ENCODE data around the gene HERPUD1.
"Not testable (repeated sequence)": the region's sequence is repeated elsewhere in the genome, so short reads cannot be mapped to it uniquely, and the experiment has no call there.

The HERPUD1 gene

DNA sequence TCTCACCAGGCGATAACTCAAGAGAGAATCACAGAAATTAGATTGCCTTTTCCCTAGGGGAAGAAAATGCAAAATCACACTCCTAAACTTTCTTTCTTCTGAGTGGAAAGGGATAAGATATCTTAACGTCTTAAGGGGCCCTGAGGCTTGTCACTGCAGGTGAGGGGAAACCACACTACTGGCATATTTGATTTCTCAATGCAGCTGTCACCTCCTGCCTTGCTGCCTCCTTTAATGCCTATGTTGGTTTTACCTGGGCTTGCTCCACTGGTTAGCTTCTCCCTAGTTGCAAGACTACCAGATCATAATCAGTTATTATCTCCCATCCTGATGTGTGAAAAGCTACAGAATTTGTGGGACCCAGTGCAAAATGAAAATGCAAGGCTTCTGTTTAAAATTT is 4.5 kb upstream of the HERPUD1 start:
- Histone ChIP-seq H3K9ac (ENCODE audit: low read length) (no peak overlapping the region), H3K27me3 (replicated peaks; ENCODE audit: control insufficient read depth, insufficient read depth, low read length) (no peaks in the 10 kb centered on the region), H3K4me1 (ENCODE audit: control insufficient read depth, insufficient read depth, low read length) (peaks cover 8% of the 10 kb centered on the region), H3K9me3 (ENCODE audit: control insufficient read depth, low read length) (no peaks in the 10 kb centered on the region), H3K36me3 (ENCODE audit: control insufficient read depth, insufficient read depth, low read length, severe bottlenecking) (no peaks in the 10 kb centered on the region), H3K4me3 (ENCODE audit: low read length) (no peak overlapping the region)
- no peak for DNase-seq (ENCODE audit: low read depth)

DNA sequence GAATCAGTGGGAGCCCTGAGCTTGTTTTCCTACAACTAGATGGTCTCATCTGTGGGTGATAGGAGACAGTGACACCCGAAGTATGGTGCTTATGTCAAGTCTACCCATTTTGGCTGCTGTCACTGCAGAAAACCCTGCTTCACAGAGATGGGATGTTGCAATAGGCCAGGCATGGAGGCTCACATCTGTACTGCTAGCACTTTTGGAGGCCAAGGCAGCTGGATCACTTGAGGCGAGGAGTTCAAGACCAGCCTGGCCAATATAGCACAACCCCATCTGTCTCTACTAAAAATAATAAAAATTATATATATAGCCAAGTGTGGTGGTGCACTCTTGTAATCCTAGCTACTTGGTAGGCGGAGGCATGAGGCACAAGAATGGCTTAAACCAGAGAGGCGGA is 2.3 kb upstream of the HERPUD1 start:
- H3K9ac ChIP-seq (ENCODE audit: low read length): no peak overlapping the region
- peaks cover 9% of the 10 kb centered on the region for H3K4me1 ChIP-seq (ENCODE audit: control insufficient read depth, insufficient read depth, low read length)
- no peak overlapping the region for H3K4me3 ChIP-seq (ENCODE audit: low read length)
- no peak for DNase-seq (ENCODE audit: low read depth)
- no peaks in the 10 kb centered on the region for H3K27me3 ChIP-seq (replicated peaks; ENCODE audit: control insufficient read depth, insufficient read depth, low read length)
- no peaks in the 10 kb centered on the region for H3K9me3 ChIP-seq (ENCODE audit: control insufficient read depth, low read length)
- no peaks in the 10 kb centered on the region for H3K36me3 ChIP-seq (ENCODE audit: control insufficient read depth, insufficient read depth, low read length, severe bottlenecking)

DNA sequence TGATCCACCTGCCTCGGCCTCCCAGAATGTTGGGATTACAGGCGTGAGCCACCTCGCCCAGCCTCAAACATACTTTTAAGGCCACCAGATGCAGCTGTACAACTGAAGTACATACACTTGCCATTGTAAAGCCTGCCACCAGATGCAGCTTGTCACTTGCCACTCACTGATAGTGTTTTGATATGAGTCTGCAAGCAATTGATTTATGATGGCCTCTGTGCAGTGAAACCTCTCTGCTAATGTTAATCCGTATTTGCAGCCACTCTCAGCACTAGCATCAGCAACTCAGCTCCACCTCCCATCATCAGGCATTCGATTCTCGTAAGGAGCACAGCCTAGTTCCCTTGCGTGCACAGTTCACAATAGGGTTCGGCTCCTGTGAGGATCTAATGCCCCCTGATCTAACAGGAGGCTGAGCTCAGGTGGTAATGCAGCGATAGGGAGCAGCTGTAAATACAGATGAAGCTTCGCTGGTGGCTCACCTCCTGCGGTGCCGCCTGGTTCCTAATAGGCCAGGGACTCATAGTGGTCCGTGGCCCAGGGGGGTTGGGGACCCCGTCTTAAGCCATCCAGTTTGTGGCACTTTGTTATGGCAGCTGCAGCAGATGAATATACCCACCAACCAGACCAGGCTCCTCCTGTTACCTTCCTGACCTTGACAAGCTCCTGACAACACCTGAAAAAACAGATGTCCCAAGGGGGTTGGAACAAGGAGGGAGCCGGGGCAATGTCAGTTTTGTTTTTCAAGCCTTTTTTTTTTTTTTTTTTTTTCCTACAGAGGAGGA is 1.3 kb upstream of the HERPUD1 start:
- Histone ChIP-seq H3K4me3 (ENCODE audit: low read length) (no peak overlapping the region), H3K9ac (ENCODE audit: low read length) (no peak overlapping the region), H3K9me3 (ENCODE audit: control insufficient read depth, low read length) (no peaks in the 10 kb centered on the region), H3K36me3 (ENCODE audit: control insufficient read depth, insufficient read depth, low read length, severe bottlenecking) (peaks cover 8% of the 10 kb centered on the region), H3K27me3 (replicated peaks; ENCODE audit: control insufficient read depth, insufficient read depth, low read length) (no peaks in the 10 kb centered on the region), H3K4me1 (ENCODE audit: control insufficient read depth, insufficient read depth, low read length) (peaks cover 19% of the 10 kb centered on the region)
- DNase-seq (ENCODE audit: low read depth): no peak

DNA sequence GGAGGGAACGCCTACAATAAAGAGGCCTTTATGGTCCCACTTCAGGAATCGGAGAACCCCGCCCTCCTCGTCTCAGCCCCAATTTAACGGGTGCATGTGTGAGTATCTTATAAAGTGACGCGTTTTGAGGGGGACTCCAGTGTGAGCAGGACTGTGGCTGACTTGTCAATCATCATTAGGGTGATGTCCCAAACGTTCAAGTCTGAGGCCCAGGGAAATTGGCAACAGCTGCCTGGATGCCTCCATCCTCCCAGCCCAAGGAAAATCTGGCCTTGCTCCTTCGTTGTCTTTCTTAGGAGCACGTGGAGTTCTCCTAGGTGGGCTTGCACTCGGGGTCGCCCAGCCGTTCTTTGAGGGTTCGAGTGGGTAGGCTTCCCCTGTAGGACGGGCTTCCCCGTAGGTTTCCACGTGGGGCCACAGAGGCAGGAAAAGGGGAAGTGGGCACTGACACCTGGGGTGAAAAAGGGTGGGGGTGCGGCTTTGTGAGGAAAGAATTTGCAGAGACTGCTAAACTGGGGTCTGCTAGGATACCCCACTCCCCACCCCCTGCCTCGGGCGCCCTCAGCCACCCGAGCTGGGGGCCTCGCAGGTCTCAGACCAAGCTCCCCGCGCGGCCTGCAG is 561 bp upstream of the HERPUD1 start:
- Histone ChIP-seq H3K27me3 (replicated peaks; ENCODE audit: control insufficient read depth, insufficient read depth, low read length) (no peaks in the 10 kb centered on the region), H3K9ac (ENCODE audit: low read length) (peak overlapping the region; percentile 100), H3K36me3 (ENCODE audit: control insufficient read depth, insufficient read depth, low read length, severe bottlenecking) (peaks cover 15% of the 10 kb centered on the region), H3K9me3 (ENCODE audit: control insufficient read depth, low read length) (no peaks in the 10 kb centered on the region), H3K4me3 (ENCODE audit: low read length) (peak overlapping the region; percentile 94), H3K4me1 (ENCODE audit: control insufficient read depth, insufficient read depth, low read length) (peaks cover 26% of the 10 kb centered on the region)
- DNase-seq (ENCODE audit: low read depth): no peak

DNA sequence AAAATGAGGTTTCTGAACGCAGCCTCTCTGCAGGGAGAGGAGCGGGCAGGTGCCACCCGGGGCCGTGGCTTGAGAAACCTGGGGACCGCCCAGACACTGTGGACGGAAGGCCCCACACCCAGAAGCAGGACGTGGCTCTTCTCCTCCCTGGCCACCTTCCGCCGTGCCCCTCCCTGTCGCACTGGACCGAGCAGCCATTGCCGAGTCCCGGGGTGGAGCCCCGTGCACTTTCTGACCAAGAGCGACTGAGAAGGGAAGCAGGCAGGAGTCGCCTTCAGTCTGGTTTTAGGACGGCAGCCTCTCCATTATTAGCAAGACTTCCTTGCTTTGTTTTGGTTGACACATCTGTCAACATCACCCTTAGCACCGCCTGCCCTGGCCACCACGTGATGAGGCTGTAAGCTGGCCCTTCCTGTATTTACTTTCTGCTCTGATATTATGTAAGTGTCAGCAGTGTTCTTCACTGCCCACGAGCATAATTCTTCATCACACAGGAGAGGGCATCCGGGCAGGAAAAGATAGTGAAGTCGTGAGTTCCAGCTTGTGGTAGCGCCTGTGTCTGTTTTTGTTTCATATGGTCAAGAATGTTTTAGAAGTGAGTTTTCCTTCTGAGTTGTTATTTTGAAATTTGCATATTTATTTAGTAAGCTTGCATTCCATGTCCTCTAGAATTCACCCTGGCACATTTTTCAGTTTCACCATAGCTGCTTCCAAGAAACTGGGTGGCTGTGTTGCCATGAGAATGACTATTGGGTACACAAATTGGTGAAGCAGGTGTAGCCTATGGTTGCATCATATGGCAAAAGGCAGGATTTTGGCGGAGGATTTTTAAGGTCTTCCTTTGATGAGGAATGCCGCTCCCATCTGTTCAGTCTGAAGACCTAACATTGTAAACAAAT is 1.0 kb downstream of the HERPUD1 start:
- Histone ChIP-seq H3K4me3 (ENCODE audit: low read length) (peak overlapping the region; percentile 94), H3K36me3 (ENCODE audit: control insufficient read depth, insufficient read depth, low read length, severe bottlenecking) (peaks cover 31% of the 10 kb centered on the region), H3K4me1 (ENCODE audit: control insufficient read depth, insufficient read depth, low read length) (peaks cover 29% of the 10 kb centered on the region), H3K9me3 (ENCODE audit: control insufficient read depth, low read length) (no peaks in the 10 kb centered on the region), H3K9ac (ENCODE audit: low read length) (peak overlapping the region; percentile 100), H3K27me3 (replicated peaks; ENCODE audit: control insufficient read depth, insufficient read depth, low read length) (no peaks in the 10 kb centered on the region)
- peak; percentile 74 for DNase-seq (ENCODE audit: low read depth)

DNA sequence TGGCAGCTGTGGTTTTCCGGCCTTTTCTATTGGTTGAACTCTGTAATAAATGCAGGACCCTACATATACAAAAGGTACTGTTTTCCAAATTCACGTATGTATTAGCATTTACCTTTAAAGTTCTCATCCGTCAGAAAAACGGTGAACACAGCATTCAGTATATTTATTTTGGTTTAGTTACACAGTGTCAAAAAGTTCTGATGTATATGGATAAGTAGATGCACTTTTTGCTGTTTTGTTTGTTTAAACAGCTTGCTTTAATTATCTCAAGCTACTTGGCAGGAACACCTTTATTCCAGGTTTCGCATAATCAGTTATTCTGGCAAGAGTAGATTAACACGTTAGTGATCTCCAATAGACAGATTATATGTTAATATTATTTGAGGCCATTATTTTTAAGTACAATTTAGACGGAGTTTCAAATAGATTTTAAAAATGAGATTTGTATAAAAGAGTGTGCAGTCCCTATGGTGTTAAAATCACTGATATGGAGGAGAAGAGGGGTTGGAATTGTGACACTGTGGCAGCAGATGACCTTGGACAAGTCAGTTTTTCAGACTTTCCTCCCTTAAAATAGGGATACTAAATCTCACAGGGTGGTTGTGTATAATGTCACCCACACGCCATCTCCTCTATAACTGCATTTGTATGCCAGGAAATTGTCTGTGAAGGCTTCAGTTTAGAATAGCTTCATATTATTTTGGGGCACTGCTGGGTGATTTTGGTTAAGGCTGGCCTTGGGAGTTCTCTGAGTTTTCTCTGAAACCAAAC is 2.1 kb downstream of the HERPUD1 start:
- DNase-seq (ENCODE audit: low read depth): no peak
- Histone ChIP-seq H3K4me3 (ENCODE audit: low read length) (peak overlapping the region; percentile 94), H3K9ac (ENCODE audit: low read length) (peak overlapping the region; percentile 100), H3K36me3 (ENCODE audit: control insufficient read depth, insufficient read depth, low read length, severe bottlenecking) (peaks cover 42% of the 10 kb centered on the region), H3K27me3 (replicated peaks; ENCODE audit: control insufficient read depth, insufficient read depth, low read length) (no peaks in the 10 kb centered on the region), H3K9me3 (ENCODE audit: control insufficient read depth, low read length) (no peaks in the 10 kb centered on the region), H3K4me1 (ENCODE audit: control insufficient read depth, insufficient read depth, low read length) (peaks cover 29% of the 10 kb centered on the region)

DNA sequence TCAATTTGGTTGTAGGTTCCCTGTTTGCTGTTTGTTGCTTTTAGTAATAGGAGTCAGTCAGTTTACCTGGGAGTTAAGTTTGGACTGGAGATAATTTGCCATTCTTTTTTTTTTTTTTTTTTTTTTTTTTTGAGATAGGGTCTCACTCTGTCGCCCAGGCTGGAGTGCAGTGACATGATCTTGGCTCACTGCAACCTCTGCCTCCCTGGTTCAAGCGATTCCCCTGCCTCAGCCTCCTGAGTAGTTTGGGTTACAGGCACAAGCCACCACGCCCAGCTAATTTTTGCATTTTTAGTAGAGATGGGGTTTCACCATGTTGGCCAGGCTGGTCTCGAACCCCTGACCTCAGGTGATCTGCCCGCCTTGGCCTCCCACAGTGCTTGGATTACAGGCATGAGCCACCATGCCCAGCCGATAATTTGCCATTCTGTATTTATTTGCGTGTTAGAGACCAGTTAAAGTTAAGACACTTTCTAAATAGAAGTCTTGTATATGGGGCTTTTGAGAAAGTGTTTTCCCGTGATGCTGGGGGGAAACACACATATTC is 2.7 kb downstream of the HERPUD1 start:
- H3K27me3 ChIP-seq (replicated peaks; ENCODE audit: control insufficient read depth, insufficient read depth, low read length); H3K9me3 ChIP-seq (ENCODE audit: control insufficient read depth, low read length); DNase-seq (ENCODE audit: low read depth): not testable (repeated sequence)
- peak overlapping the region; percentile 94 for H3K4me3 ChIP-seq (ENCODE audit: low read length)
- peaks cover 48% of the 10 kb centered on the region for H3K36me3 ChIP-seq (ENCODE audit: control insufficient read depth, insufficient read depth, low read length, severe bottlenecking)
- H3K9ac ChIP-seq (ENCODE audit: low read length): peak overlapping the region; percentile 100
- peaks cover 29% of the 10 kb centered on the region for H3K4me1 ChIP-seq (ENCODE audit: control insufficient read depth, insufficient read depth, low read length)

DNA sequence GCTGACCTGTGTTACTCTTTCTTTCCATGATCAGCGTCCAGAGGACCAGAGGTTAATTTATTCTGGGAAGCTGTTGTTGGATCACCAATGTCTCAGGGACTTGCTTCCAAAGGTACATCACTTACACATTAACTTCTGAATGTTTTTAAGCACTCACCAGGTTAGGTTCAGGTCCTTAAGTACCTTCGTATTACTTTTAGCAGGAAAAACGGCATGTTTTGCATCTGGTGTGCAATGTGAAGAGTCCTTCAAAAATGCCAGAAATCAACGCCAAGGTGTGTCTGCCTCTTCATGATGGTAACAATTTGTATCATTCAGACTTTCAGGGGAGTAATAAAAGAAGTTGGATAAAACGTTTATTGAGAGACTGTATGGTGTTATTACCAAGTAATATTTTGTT is 3.3 kb downstream of the HERPUD1 start:
- Histone ChIP-seq H3K27me3 (replicated peaks; ENCODE audit: control insufficient read depth, insufficient read depth, low read length) (no peaks in the 10 kb centered on the region), H3K9me3 (ENCODE audit: control insufficient read depth, low read length) (no peaks in the 10 kb centered on the region), H3K36me3 (ENCODE audit: control insufficient read depth, insufficient read depth, low read length, severe bottlenecking) (peaks cover 53% of the 10 kb centered on the region), H3K9ac (ENCODE audit: low read length) (peak overlapping the region; percentile 100), H3K4me1 (ENCODE audit: control insufficient read depth, insufficient read depth, low read length) (peaks cover 29% of the 10 kb centered on the region), H3K4me3 (ENCODE audit: low read length) (peak overlapping the region; percentile 94)
- DNase-seq (ENCODE audit: low read depth): no peak

DNA sequence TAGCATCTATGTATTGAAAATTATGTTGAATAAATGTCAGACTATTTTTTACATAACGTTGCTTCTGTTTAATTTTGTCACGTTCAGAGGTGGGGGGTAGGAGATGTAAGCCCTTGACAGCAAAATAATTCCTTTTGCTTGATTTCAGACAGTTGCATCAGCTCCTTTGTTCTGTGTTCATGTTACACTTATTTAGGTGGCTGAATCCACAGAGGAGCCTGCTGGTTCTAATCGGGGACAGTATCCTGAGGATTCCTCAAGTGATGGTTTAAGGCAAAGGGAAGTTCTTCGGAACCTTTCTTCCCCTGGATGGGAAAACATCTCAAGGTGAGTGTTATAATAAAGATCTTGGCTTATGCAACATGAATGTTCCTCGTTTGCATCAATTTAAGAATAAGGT is 4.5 kb downstream of the HERPUD1 start:
- peaks cover 66% of the 10 kb centered on the region for H3K36me3 ChIP-seq (ENCODE audit: control insufficient read depth, insufficient read depth, low read length, severe bottlenecking)
- peaks cover 25% of the 10 kb centered on the region for H3K4me1 ChIP-seq (ENCODE audit: control insufficient read depth, insufficient read depth, low read length)
- peak overlapping the region; percentile 94 for H3K4me3 ChIP-seq (ENCODE audit: low read length)
- no peaks in the 10 kb centered on the region for H3K27me3 ChIP-seq (replicated peaks; ENCODE audit: control insufficient read depth, insufficient read depth, low read length)
- DNase-seq (ENCODE audit: low read depth): peak; percentile 77
- no peaks in the 10 kb centered on the region for H3K9me3 ChIP-seq (ENCODE audit: control insufficient read depth, low read length)
- peak overlapping the region; percentile 100 for H3K9ac ChIP-seq (ENCODE audit: low read length)

DNA sequence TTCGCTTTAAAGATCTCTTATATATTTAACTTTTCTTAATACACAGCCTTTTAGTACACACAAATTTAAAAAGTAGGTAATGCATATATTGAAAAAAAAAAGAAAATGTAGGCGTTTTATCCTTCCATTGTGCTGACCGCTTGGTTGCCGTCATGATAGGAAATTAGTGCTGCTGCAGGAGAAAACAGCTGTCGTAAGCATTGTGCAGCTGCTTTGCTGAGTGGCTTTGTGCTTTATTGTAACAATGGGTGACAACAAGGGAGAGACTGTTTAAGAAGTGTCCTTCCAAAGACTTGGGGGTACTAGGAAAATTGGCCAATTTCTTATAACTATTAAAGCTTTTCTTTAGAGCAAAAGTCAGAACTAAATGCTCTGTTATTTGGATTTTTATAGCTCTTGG is 5.0 kb downstream of the HERPUD1 start:
- H3K4me3 ChIP-seq (ENCODE audit: low read length): peak overlapping the region; percentile 94
- peaks cover 71% of the 10 kb centered on the region for H3K36me3 ChIP-seq (ENCODE audit: control insufficient read depth, insufficient read depth, low read length, severe bottlenecking)
- H3K9me3 ChIP-seq (ENCODE audit: control insufficient read depth, low read length): no peaks in the 10 kb centered on the region
- peaks cover 24% of the 10 kb centered on the region for H3K4me1 ChIP-seq (ENCODE audit: control insufficient read depth, insufficient read depth, low read length)
- no peak for DNase-seq (ENCODE audit: low read depth)
- no peak overlapping the region for H3K9ac ChIP-seq (ENCODE audit: low read length)
- no peaks in the 10 kb centered on the region for H3K27me3 ChIP-seq (replicated peaks; ENCODE audit: control insufficient read depth, insufficient read depth, low read length)

Measured in adipocyte (in vitro differentiated cells).